ENCODE measurements around the gene TTLL11. TPM values are rescaled to one million over a fixed set of nuclear protein-coding genes. Genes with fewer than 3 reads are reported as not detected.

TTLL11 gene
- polyA plus RNA-seq, 1 of the 3 experiments (the other 2 are of a cell fraction): 6.8 TPM

DNA sequence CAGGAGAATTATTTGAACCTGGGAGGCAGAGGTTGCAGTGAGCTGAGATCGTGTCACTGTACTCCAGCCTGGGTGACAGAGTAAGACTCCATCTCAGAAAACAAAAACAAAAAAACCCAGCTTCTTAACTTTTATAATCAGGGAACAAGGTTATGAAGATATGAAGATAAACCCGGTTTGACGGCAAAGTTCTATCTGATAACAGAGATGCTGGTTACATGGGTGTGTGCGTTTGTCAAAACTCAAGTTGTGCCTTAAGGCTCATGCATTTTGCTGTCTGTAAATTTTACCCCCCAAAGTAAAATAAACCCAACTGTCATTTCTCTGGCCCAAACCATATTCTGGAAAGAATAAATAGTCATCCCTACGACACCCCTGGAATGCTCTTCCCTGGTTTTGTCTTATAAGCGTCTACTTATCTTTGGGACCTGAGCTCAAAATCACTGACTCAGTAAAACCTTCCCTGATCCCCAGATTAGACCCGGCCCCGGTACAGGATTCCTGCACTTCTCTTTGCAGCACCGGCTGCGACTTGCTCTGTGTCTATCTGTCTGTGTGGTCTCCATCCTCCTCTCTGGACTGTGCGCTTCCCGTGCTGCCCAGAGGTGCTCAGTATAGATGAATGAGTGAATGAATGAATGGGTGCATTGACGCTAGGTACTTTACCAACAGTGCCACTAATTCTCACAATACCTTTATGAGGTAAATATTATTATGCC is 269.5 kb downstream of the TTLL11 start:
- Histone ChIP-seq H3K36me3 (replicated peaks in 1 of 2; ENCODE audit: control insufficient read depth in 1 of 2, insufficient read depth in 2 of 2, low read length in 1 of 2) (no peaks in the 10 kb centered on the region), H3K4me3 (ENCODE audit: low read depth in 2 of 2, low read length in 1 of 2) (no peak overlapping the region), H3K79me2 (ENCODE audit: insufficient read depth) (no peaks in the 10 kb centered on the region), H4K20me1 (ENCODE audit: insufficient read depth) (no peaks in the 10 kb centered on the region), H3K4me1 (ENCODE audit: control insufficient read depth in 1 of 2, insufficient read depth in 2 of 2, low read depth in 1 of 2, low read length in 1 of 2) (peaks cover 0 to 29% of the 10 kb centered on the region in 2 experiments; a peak in 2 of 4 replicates), H3K27ac (ENCODE audit: low read depth in 2 of 2, low read length in 1 of 2) (no peak overlapping the region), H3K9me3 (no peaks in the 10 kb centered on the region), H2AFZ (ENCODE audit: low read depth) (no peak overlapping the region), H3K9me2 (no peaks in the 10 kb centered on the region), H3K9ac (no peak overlapping the region), H3K27me3 (ENCODE audit: insufficient read depth) (no peaks in the 10 kb centered on the region), H3K4me2 (no peak overlapping the region), H3F3A (replicated peaks; ENCODE audit: insufficient read depth) (no peaks in the 10 kb centered on the region)
- CTCF ChIA-PET: interaction anchor here (2.0 kb wide), 1 partner anchor 10 kb away, joined by 5 read pairs; no protein-coding TSS in a partner anchor
- no peak for TF ChIP-seq EZH2phosphoT487 (IDR thresholded peaks at IDR 0.05; ENCODE audit: borderline replicate concordance, low read depth)
- TF ChIP-seq, protein P1, sequence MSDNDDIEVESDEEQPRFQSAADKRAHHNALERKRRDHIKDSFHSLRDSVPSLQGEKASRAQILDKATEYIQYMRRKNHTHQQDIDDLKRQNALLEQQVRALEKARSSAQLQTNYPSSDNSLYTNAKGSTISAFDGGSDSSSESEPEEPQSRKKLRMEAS (IDR thresholded peaks at IDR 0.05; ENCODE audit: low read depth): no peak
- no peak for TF ChIP-seq NRF1 (IDR thresholded peaks at IDR 0.05; ENCODE audit: low read depth, low read length)
- no peak for TF ChIP-seq JUND (IDR thresholded peaks at IDR 0.05)
- TF ChIP-seq FOSL2 (IDR thresholded peaks at IDR 0.05; ENCODE audit: borderline replicate concordance, low read depth): no peak
- TF ChIP-seq MXI1 (IDR thresholded peaks at IDR 0.05; ENCODE audit: low read depth, low read length): no peak
- TF ChIP-seq EP300 (IDR thresholded peaks at IDR 0.05; ENCODE audit: borderline replicate concordance in 1 of 2, low read depth in 1 of 2, low read length in 1 of 2): no peak
- TF ChIP-seq MEF2A (IDR thresholded peaks at IDR 0.05; ENCODE audit: borderline replicate concordance, low read depth): no peak
- TF ChIP-seq POLR2AphosphoS5 (IDR thresholded peaks at IDR 0.05; ENCODE audit: low read depth, low read length): no peak
- WGBS (ENCODE audit: low lambda C conversion rate): 94% methylated on average over 13 of the region's 13 CpGs
- POLR2A ChIA-PET: no interaction called here
- DNase-seq: no peak

DNA sequence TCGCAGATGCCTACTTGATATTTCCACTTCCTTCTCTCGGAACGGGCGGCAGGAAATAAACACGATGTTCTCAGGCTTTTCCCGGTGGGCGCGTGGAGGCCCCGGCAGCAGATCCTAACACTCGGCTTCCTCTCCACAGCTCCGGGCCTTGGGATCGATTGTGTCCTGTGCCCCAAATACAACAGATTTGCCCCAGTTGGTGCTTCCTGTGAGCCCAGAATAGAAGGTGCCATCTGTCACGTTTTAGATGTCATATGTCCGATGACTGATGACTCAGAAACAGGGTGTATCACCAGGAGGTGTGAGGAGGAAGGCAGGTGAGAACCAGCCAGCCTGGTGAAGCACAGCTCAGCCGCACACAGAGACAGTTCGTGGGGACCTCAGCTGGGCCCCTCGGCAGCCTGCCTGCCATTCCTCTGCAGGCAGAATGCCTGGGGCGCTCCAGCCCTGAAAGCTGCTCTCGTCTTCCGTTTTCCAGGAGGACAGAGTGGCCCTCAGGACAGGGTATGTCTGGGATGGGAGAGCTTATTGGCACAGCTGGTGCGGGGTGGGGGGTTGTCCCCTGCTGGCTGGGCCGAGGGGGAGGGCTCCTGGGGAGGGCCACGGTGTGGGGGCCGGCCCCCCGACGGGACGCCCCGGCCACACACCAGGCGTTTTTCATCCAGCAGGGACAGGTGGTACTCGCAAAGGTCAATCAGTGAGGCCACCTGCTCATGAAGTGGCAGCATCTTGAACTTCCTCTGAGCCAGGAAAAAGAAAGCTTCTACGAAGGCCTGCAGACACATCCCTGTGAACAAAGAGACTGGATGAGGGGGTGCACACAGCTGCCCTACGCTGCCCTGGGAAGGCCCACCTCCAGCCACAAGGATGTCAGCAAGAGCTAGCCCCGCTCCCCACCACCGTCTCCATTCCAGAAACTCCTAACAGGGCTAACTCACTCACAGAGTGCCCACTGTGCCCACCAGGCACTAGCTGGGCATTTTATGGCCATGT is 270.7 kb downstream of the TTLL11 start:
- ChIA-PET CTCF (interaction anchor here (0.6 to 1.1 kb wide), 3 partner anchors 16 to 204 kb away, joined by 3 to 4 read pairs (median 3); no protein-coding TSS in a partner anchor), POLR2A (no interaction called here)
- H3K4me2 ChIP-seq: no peak overlapping the region
- H3K79me2 ChIP-seq (ENCODE audit: insufficient read depth): no peaks in the 10 kb centered on the region
- H3K4me1 ChIP-seq (ENCODE audit: control insufficient read depth in 1 of 2, insufficient read depth in 2 of 2, low read depth in 1 of 2, low read length in 1 of 2): peaks cover 0 to 29% of the 10 kb centered on the region in 2 experiments; a peak in 2 of 4 replicates
- DNase-seq: no peak
- H3K9me3 ChIP-seq: no peaks in the 10 kb centered on the region
- 91% methylated on average over 19 of the region's 34 CpGs for WGBS (ENCODE audit: low lambda C conversion rate)
- H2AFZ ChIP-seq (ENCODE audit: low read depth): no peak overlapping the region
- no peak for TF ChIP-seq POLR2AphosphoS5 (IDR thresholded peaks at IDR 0.05; ENCODE audit: low read depth, low read length)
- no peak for TF ChIP-seq YY1 (IDR thresholded peaks at IDR 0.05; ENCODE audit: low read depth)
- TF ChIP-seq CHD2 (IDR thresholded peaks at IDR 0.05; ENCODE audit: low read length, partially characterized antibody): no peak
- no peak overlapping the region for H3K4me3 ChIP-seq (ENCODE audit: low read depth in 2 of 2, low read length in 1 of 2)
- H3F3A ChIP-seq (replicated peaks; ENCODE audit: insufficient read depth): no peaks in the 10 kb centered on the region
- H3K9ac ChIP-seq: no peak overlapping the region
- no peaks in the 10 kb centered on the region for H3K27me3 ChIP-seq (ENCODE audit: insufficient read depth)
- H3K36me3 ChIP-seq (replicated peaks in 1 of 2; ENCODE audit: control insufficient read depth in 1 of 2, insufficient read depth in 2 of 2, low read length in 1 of 2): no peaks in the 10 kb centered on the region
- no peaks in the 10 kb centered on the region for H4K20me1 ChIP-seq (ENCODE audit: insufficient read depth)
- no peaks in the 10 kb centered on the region for H3K9me2 ChIP-seq
- H3K27ac ChIP-seq (ENCODE audit: low read depth in 2 of 2, low read length in 1 of 2): no peak overlapping the region

All from SK-N-SH (cell line).